Stimulated activated CD8-positive, alpha-beta memory T cell treated with anti-CD3 and anti-CD28 coated beads, Interleukin-7, amount 100 ng/mL, for 48 hours (primary cell): Measurements from ENCODE around the gene ZNF385C.

Source experiments
- DNase-seq, 2 donors: peaks; one replicate each; pipeline ENCODE4 v3.0.0-alpha.2; 2020; ENCODE audit warnings: low read depth in 1 of 2; ENCODE audit errors: extremely low read depth in 1 of 2

ZNF385C gene

DNA sequence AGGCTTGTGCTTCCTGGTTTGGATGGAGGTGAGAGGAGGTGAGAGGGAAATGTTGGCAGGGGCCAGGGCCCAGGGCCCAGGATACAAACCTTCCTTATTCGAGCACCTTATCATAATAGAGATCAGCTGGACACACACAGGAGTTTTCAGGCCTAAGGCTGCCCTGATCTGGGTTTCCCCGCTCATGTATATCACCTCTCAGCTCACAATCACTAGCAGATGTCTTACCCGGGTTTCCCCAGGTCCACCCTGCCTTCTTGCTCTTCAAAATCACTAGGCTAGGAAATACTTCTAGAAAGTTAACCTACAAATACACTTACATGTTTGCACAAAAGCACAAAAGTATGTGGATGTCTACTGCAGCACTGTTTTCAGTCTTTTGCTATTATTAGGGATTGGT, 28.6 kb upstream of the ZNF385C start:
- no peak for DNase-seq

DNA sequence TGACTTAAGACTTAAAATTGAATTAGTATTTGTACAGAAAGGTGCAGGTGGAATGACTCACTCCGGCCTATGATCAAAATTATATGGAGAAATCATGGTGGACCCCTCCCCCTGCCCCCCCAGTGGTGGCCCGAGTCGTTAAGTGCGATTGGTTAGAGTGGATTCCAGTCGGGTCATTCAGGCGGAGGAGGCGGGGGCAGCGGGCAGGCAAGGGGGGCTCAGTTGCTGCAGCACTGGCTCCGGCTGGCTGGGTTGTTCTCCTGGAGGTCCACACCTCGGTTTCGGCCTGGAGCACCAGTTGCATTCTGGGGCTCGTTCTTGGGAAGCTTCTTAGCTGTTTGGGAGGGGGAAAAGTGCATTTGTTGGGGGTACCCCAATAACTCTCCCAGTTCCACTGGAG, 27.3 kb upstream of the ZNF385C start:
- no peak for DNase-seq

DNA sequence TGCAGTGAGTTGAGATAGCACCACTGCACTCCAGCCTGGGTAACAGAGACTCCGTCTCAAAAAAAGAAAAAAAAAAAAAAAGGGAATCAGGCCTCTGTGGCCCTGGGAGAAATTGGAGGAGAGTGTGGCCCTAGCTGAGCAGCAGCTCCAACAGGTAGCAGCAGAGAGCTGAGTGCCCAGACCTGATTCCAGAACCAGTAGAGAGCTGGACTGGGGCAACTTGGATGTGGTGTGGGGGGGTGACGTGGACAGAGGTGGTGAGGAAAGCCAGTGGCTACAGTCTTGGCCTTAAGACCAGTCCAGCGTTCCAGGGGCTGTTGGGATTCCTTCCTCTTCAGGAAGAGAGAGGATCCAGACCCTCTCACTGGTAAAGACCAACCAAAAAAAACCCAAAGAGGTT, 26.0 kb upstream of the ZNF385C start:
- no peak for DNase-seq

DNA sequence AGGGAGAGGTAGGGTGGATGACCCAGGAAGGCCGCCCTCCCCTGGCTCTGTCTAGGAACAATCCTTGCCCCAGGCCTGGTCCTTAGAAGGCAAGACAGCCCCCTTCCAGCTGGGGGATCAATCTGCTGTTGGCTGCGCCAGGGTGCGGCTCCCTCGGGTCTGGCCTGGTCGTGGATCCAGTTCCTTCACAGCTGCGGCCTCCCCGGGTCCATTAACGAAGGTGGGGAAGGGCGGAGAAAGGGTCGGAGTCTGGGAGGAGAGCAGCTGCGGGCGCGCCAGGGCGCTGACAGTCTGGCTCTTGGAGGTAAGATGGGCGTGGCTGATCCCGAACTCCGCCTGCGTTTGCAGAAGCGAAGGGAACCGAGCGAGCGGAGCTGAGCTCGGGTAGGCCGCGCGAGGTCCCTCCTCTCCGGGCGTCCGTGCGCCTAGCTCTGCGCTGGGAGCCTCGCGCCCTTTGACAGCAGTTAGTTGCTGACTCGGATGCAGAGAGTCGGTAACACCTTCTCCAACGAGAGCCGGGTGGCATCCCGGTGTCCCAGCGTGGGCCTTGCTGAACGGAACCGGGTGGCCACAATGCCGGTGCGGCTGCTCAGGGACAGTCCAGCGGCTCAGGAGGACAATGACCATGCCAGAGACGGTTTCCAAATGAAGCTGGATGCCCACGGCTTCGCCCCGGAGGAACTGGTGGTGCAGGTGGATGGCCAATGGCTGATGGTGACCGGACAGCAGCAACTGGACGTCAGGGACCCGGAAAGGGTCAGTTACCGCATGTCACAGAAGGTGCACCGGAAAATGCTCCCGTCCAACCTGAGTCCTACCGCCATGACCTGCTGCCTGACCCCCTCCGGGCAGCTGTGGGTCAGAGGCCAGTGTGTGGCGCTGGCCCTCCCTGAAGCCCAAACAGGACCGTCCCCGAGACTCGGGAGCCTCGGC, 24.4 kb upstream of the ZNF385C start, which contains the start of gene HSPB9:
Gene HSPB9 (plus strand): TSS at position 434 of the 933 bp plus-strand sequence. CDS start 47 bp downstream, at position 481.
- DNase-seq, result no peak

DNA sequence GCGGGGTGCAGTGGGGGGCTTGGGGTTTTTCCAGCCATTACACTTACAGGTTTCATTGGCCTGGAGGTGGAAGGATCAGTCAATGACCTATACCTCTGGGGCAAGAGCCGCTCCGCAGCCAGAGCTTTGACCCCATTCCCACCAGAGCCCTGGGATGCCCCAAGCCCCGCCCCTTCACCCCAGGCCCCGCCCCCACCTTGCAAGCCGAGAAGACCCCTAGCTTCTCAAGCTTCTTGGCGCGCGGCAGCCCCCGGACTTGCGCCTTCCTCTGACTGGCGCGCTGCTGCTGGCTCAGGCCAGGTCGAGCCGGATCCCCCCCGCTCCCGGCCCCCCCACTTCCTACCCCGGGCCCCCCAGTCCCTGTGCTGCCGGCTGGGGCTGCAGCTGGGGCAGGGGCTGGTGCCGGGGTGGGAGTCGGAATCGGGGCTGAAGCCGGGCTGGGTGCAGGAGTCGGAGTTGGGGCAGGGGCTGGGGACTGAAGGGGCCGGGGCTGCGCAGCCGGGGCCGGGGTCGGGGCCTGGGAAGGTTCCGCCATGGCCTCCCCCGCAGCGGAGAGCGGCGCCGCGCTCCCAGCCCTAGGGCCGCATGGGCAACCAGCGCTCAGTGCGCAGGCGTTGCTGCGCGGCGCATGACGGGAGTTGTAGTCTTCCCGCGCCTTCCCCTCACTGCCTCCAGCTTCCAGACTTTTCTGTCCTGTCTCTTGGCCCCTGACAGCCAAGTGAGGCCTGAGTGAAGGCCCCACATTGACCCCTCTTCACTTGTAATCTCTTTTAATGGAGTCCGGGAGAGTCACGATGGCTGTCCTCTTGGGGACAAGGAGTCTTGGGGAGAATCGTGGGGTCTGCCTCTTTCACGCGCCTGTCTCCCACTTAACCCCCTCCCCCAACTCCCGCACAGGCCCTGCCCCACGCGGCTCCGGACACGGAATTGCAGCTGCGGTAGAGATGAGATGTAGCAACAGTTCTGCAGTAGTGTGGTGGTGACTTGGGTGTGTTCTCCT, 22.8 kb upstream of the ZNF385C start, which contains the start of gene KAT2A:
Gene KAT2A (minus strand): TSS at position 598 of the 1,000 bp plus-strand sequence. CDS start 63 bp downstream, at position 535.
- peak; percentile 53 to 56 for DNase-seq

DNA sequence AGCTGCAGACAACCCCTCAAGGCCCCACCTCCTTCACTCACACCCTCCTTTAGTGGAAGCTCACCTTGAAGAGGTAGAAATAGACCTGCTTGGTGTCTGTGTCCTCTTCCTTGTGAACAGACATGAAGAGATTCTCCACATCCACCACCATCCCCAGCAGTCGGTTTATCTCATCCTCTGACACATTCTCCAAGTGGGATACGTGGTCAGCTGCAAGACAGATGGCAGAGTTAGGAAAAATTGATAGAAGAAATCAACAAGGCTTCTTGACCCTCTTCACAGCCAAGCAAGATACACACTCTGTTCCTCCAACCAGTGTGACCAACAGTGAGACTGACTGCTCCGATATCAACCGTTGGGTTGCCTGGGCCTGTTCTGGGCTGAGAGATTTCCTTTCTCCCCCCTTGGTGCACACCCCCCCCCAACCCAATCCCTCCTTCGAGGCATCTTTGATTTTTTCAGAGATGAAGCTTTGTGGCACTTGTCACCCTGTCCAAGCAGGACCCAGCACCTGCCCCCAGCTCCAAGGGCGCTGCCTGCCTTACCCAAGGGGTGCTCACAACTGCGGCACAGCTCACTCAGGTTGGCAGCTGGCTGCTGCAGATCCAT, 22.0 kb upstream of the ZNF385C start:
- no peak for DNase-seq

DNA sequence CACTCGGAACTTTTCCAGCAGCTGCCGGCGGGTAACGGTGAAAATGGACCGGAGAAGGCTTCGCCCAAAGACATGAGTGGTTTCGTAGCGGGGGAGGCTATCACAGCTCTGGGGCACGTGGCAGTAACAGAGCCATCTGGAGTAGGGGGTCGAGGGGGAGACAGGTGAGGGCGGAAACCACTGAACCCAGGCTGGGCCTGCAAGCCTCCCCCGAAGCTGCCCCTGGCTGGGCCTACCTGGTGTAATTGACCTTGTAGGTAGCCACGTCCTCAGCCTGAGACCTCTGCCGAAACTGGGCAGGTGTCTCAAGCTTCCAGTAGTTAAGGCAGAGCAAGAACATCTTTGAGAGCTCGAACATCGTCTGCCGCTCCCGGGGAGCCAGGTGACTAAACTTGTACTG, 21.0 kb upstream of the ZNF385C start:
- DNase-seq, result no peak

DNA sequence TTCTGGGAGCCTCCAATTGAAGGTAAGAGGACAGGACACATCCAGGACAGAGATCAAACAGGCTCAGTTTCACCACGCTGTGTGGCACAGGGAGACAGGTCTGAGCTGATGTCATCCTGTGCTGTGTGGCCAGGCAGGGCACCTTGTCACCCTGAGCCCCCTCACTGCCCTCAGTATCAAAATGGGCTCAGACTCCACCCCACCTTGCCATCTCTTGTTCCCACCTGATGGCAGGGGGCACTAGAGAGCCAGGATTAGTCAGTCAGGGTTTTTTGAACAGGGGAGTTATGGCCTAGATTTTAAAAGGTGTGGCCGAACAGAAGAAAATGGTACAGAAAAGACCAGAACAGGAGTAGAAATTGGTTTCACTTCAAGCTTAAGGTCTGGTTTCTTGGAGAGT, 20.3 kb upstream of the ZNF385C start:
- DNase-seq, result no peak

DNA sequence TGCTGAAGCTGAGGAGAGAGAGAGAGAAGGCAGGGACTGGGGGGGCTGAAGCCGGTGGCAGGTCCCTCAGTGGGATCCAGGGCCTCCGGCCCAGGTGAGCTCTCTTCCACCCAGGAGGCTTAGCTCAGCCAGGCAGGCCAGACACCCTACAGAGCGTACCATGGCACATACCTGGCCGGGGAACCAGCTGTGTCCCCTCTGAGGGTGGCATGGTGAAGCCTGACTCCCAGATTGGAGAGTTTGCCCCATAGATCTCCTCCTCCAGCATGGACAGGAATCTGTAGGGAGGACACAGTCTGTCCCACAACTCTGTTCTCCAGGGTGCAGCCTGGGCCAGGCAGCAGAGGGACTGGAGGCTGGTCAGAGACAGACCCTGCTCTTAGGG, 19.8 kb upstream of the ZNF385C start:
- DNase-seq, result no peak

DNA sequence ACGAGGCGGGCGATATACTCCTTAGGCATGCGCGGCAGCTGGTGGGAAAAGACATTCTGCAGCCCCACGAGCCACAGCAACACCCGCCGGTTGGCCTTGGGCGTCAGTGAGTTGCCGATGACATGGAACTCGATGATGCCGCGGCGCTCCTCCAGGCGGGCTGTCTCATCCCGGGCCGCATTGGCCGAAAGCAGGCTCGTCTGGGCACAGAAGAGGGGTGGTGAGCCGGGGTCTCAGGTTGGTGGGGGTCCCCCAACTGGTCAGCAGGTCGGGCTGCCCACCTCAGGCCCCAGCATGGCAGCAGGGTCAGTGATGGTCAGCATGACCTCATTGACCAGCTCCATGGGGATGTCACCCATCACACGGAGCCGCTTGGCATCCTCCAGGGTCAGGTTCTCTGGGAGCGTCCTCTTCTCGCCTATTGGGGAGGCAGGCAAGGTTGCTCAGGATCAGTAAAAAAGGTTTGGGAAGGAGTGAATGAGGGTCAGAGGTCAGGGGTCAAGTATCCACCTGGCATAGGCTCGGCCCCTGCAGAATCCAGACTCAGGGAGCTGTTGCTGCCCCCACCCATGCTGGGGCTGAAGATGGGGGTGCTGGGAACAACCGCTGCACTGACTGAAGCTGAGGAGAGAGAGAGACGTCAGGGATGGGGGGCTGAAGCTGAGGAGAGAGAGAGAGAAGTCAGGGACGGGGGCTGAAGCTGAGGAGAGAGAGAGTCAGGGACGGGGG, 19.3 kb upstream of the ZNF385C start:
- no peak for DNase-seq

DNA sequence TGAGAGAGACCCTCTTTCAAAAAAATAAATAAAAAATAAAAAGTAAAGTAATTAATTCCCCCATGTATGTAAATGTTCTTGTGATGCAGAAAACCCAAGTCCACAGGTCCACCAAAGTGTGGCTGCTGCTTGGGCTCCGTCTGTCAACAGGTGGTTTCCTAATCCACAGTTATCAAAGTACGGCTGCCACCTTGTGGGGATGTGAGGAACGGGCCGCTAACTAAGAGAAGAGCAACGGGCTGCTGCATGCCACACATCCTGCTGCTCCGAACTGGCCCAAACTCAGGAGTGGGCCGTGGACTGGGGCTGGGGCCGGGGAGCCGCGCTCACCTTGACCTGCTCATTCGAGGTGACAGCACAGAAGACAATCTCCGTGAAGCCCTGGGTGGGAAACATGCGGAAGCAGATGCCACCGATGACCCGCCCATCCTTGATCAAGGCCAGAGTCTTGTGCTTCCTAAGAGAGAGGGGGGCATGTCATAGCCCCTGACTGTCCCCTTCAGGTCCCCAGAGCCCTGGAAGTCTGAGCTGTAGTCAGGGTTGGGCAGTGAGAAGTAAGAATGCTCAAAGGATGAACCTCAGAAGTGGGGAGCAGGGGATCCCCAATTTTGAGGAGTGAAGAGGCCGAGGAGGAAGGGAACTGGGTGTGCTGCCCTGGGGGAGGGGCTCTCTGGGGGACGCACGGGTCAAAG, 18.6 kb upstream of the ZNF385C start:
- DNase-seq, result peak; percentile 42 to 65

DNA sequence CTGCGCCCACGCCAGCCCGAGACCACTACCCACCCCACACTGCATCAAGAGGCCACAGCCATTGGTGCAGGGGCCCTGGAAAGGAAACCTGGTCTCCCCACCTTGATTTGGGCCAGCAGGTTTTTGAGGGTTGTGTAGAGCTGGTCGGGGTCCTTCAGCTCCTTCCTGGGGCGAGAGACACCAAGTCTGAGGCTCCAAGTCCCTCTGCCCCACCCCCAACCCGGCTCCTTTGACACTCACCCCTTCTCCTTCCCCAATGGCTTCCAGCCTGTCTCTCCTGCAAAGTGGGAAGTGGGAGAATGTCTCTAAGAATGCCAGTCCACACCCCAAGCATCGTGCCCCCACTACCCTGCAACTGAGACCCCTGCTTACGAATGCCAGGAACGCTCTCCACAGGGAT, 15.8 kb upstream of the ZNF385C start:
- DNase-seq, result no peak

DNA sequence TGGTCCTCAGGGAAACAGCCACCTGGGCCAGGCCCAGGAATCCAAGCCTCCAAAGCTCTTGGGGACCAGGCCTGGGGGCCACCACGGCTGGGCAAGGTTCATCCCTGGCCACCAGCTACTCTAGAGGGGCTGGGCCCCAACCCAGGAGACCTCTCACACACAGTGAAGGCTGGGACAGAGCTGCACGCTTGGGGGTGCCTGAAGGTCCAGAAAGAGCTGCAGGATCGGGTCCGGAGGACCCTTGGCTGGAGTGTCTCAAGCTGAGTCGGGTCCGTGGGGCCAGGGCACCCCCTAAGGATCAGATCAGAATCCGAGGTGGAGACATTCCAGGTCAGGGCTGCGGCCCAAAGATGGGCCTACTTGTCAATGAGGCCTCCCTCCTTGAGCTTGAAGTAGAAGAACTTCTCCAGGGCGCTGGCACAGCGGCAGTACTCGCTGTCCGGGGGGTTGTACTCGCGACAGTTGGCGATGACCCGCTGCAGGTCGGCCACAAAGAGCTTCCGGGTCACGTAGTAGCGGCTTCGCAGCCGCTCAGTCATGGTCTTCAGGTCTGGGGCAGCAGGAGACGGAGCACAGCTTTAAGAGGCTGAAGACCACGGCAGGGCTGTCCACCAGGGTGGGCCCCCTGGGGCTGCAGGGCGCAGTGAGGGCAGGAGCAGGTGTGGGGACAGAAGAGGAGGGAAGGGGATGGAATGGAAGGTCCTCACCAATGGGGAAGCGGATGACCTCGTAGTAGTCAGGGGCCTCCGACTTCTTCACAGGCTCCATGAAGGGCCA, 15.2 kb upstream of the ZNF385C start:
- no peak for DNase-seq

DNA sequence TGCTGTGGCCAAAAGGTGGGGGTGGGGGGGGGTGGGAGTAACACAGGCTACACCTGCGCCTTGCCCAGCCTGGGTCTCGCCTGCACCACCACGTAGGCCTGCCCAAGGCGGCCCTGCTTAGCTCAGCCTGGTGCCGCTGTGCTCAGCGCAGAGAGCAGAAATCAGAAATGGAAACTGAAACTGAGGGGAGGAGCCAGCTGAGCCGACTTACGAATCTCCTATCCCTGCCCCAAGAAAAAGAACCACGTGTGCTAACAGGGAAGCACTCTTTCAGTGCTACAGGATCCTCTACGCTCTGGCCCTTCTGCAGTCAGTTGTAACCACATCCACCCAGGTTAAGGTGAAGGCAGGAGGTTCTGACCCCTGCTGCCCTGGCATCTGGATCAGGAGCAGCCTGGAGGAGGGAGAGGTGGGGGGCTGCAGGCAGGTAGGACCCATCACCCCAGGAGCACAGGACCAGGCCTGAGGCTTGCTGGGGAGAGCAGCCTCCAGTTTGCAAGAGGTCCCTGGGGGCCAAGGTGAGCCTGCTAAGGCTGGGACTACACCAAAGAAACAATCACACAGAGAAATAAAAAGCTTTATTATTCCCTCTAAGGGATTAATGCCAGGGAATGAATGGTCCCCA, 14.4 kb upstream of the ZNF385C start, which contains the start of gene DHX58:
Gene DHX58 (minus strand): TSS at position 163 of the 625 bp plus-strand sequence. CDS start 822 bp downstream, outside the sequence.
- peak; percentile 47 to 71 for DNase-seq

DNA sequence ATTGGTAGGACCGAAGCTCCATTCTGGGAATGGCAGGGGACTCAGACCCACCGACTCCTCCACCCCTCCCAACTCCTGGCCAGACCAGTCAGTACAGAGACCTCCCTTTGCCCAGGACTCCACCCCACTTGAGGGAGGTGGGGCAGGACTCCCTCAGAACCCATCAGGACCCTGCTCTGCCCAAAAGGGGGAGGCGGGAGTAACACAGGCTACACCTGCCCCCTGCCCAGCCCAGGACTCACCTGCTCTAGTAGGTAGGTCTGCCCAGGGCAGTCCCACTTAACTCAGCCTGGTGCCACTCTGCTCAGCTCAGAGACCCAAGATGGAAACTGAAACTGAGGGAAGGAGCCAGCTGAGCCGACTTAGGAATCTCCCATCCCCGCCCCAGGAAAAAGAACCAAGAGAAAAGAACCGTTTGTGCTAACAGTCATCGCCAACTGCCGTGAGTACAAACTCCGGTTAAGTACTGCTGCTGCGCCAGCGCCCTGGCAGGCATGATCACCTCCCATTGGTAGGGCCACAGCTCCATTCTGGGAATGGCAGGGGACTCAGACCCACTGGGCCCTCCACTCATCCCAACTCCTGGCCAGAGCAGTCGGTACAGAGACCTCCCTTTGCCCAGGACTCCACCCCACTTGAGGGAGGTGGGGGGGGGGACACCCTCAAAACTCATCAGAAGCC, 13.7 kb upstream of the ZNF385C start:
- no peak for DNase-seq

DNA sequence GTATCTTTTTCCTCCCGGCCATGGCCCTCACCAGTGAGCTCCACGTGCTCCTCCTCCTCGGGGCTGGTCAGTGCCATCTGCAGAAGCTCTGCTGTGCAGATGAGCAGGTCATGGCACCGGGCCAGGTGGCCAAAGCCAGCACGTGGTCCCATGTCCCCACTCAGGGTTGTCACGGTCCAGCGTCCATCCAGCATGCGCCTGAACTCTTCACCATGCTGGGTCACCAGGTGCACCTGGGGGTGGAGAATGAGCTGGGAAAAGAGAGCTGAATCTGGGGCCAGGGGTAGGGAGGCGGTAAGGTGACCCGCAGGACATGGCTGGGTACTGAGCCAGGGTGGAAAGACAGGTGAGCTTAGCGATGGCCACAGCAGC, 13.0 kb upstream of the ZNF385C start:
- DNase-seq, result no peak

DNA sequence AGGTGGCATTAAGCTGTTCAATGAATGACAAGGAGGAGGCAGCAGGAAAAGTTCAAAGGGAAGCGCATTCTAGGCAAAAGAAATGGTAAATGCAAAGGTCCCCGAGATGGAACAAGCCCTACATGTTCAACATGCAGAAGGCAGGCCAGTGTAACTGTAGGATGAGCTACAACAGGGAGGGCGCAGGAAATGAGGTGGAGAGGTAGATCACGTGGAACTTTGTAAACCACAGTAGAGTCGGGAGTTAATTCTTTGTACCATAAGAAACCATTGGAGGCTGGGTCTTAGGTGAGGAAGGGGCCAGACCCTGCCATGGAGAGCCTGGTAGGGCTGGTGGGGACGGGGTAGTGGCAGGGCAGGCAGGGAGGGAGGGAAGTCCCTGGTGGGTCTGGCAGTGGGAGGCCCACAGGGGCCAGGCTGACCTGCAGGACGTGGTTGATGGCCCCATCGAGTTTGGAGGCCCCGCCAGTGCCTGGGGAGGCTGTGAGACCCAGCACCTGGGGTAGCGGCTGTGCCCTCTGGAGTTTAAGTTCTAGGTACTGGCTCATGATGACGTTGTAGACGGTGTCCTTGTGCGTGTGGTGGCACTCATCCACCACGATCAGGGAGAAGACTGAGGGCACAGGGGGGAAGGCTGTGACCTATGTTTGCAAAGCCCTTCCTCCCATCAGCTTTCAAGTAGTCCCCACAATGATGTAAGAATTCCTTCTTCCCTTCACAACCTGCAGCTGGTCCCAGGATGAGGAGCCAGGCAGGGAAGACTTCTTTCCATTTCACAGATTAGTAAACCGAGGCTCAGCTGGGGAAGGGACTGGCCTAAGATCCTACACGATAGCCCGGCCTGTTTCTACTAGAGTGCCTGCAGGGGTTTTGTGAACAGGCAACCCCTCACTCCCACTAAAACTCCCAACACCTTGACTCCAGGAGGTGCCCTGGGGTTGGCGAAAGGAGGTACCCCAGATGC, 12.3 kb upstream of the ZNF385C start:
- DNase-seq, result no peak
